Adipose tissue (tissue), 3 donors: ENCODE data around the gene GGT6. TPM values are rescaled to one million over a fixed set of nuclear protein-coding genes. Genes with fewer than 3 reads are reported as not detected.

ENCODE experiments used
- H3K27ac ChIP-seq: one replicate; pipeline ENCODE4 v1.5.1; 2013; ENCODE audit warnings: low read depth, low read length
- WGBS, 3 donors: extraction: QIAGEN DNeasy Blood & Tissue Kit; methylation state at CpG; one replicate each; pipeline ENCODE4 v1.1.7; 2013; 5-methylcytosine and 5-hydroxymethylcytosine counted together
- polyA plus RNA-seq, 3 donors: library from polyadenylated mRNA; stranded (reverse); fragments of 200-250 nt; gene quantifications; one replicate each; pipeline ENCODE4 v1.2.3, GENCODE V29; 2013
- donor health status: healthy with polysubstance abuse.
- donor health status: Bipolar disorder and iron deficiency.
- donor health status: healthy.

Gene GGT6
- polyA plus RNA-seq, 3 donors, result 1.6 to 20.3 TPM; not detected in 1

DNA sequence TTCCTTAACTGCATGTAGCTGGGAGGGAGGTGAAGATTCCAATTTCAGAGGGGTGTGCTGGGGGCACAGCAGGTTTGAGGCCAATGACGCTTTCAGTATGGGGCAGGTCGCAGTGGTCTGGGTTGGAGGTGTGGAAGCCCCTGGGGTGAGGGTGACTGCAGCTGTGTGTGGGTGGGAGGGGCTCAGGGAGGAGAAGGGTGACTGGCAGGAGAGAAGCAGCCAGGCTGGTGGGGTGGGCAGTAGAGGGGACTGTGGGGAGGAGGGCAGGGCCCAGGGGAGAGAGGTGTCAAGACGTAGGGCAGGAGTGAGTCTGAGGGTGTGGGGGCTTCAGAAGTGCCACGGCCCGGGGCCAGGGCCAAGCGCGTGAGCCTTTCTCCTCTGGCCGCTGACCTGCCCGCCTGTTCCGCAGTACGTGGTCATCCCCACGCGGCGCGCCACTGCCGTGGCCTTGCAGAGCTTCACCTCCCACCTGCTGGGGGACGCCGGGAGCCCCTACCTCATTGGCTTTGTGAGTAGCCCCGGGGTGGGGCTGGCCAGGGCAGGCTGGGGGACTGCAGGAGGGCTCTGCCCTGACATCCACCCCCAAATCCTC lies 24.6 kb downstream of the GGT6 start:
- no peak overlapping the region for H3K27ac ChIP-seq
- 67 to 85% (median 76%) methylated on average over 18 to 19 of the region's 19 CpGs for WGBS, 3 donors

- 76 to 86% (median 84%) methylated on average over 27 of the region's 27 CpGs for WGBS, 3 donors
- no peak overlapping the region for H3K27ac ChIP-seq
These were observed 25.3 kb downstream of the GGT6 start for GRCh38 chr17:4534928-4535666.

DNA sequence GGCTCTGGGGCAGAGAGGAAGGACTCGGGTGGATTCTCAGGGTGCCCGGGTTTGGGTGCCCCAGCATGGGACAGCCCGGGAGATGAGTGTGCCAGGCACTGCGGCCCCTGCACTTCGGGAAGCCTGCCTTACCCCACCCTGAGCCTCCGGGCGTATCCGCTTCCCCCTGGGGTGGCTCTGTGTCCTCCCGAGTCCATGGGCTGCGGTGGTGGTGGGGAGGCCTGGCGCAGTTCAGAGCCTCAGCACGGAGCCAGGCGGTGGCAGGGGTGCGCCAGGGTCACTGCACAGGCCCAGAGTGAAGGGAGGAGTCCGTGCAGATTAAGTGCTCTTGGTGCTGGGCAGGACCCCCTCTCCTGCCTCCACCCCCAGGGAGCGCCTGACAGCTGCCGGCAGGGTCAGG lies 25.9 kb downstream of the GGT6 start:
- H3K27ac ChIP-seq, result no peak overlapping the region

GRCh38 chr17:4533523-4534504 lies 26.6 kb downstream of the GGT6 start:
- WGBS, 3 donors, result 55 to 67% (median 62%) methylated on average over 19 to 23 of the region's 23 CpGs
- H3K27ac ChIP-seq, result no peak overlapping the region

More for the DNA sequence above, 25.9 kb downstream of the GGT6 start:
- WGBS, 3 donors, result 64 to 70% (median 69%) methylated on average over 16 to 17 of the region's 17 CpGs

DNA sequence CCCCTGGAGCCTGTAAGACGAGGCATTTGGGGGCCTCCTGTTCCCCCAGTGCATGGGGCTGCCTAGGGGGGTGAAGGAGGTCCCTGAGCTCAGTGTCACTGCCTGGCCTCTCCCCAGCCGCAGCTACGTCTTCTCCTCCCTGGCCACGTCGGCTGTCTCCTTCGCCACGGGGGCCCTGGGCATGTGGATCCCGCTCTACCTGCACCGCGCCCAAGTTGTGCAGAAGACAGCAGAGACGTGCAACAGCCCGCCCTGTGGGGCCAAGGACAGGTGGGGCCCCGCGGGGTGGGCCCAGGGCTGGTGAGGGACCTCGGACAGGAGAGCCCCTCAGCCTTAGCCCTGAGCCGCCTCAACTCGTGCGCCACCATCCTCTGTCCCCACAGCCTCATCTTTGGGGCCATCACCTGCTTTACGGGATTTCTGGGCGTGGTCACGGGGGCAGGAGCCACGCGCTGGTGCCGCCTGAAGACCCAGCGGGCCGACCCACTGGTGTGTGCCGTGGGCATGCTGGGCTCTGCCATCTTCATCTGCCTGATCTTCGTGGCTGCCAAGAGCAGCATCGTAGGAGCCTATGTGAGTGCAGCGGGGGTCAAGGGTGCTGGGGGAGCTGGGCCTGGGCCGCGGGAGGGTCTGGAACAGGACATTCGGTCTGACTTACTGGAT lies 27.4 kb downstream of the GGT6 start:
- 88 to 91% (median 91%) methylated on average over 32 to 33 of the region's 33 CpGs for WGBS, 3 donors
- H3K27ac ChIP-seq, result no peak overlapping the region

DNA sequence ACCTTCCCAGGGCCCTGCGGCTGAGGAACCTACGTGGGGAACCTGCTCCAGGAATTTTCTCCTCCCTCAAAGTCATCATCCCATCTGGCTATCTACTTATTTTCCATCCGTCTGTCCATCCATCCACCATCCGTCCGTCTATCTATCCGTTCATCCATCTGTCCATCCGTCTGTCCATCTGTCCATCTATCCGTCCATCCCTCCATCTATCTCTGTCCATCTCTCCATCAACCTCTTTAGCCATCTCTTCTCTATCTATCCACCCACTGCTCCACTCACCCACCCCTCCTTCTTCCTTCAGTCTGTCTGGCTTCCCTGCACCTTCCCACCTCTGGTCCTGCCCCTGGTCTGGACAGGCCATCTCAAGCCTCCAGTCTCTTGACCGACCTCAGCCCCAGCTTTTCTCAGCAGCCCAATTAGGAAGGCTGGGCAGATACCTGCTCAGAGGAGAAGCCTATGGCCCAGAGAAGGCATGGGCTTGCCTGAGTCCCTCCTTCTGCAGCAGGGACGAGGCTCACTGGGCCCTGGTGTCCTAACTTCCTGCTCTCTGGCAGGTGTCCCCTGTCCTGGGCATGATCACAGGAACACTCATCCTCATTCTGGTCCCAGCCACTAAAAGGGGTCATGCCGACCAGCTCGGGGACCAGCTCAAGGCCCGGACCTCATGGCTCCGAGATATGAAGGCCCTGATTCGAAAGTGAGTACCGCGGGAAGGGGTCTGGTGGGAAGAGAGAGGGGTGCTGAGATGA lies 28.2 kb downstream of the GGT6 start:
- WGBS, 3 donors, result 87 to 90% (median 90%) methylated on average over 17 of the region's 17 CpGs
- H3K27ac ChIP-seq, result no peak overlapping the region

DNA sequence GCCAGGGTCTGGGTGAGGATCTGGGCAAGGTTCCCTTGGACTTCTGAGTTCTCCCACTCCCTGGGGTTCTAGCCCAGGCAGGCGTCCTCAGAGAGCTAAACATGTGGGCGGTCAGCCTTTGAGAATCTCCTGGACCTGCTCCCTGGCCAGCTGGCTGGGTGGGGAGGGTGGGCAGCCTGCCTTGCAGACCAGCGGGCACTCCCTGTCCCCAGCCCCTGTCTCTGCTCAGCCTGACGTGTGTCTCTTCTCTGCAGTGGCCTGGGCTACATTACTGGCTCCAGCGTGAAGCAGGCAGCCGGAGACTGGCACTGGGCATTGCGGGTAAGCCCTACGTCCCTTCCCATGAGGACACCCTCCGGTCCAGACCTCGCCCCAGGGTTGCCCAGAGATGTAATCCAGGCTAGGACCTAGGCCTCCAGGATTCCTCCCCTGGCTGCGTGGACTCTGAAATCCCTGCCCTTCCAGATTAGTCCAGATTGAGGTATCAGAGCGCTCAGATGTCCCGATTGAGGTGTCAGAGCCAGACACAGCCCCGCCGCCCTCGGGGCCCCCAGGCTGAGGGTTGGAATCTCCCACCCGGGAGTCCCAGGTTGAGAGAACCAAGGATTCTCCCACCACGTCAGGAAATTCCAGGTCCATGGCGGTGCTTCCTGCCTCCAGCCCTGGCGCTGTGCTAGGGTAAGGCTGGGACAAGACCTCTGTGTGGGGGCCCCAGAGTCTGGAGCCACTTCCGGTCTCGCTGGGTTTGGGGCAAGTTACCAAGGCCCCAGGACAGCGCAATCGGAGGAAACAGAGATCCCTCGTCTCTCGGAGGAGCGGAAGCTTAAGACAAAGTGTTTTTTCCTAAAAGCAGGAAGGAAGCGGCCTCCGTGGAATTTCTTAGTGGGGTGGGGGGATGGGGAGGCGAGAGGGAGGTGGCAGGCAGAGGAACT lies 29.3 kb downstream of the GGT6 start:
- no peak overlapping the region for H3K27ac ChIP-seq
- WGBS, 3 donors, result 49 to 79% (median 59%) methylated on average over 30 of the region's 30 CpGs

DNA sequence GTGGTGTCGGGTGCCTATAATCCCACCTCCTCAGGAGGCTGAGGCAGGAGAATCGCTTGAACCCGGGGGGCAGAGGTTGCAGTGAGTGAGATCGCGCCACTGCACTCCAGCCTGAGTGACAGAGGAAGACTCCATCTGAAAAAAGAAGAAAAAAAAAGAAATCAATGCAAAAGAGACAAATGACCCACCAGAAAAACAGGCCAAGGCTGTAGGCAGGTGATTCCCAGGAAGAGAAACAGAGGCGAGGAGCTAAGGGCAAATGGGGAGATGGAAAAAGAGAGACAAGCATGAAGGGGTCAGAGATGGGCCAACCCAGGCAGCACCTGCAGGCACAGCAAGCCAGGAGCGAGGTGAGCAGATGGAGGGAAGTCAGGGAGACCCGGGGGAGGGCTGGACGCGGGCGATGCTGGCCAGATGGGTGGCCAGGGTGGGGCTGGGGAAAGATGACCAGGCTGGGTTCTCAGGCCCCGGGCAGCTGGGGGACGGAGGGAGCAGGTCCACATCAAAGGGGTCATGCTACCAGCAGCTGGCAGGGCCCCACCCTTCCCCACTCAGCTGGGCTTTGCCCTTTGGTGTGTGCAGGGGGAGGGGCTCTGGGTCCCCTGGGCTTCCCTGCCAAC lies 30.7 kb downstream of the GGT6 start:
- 81 to 88% (median 85%) methylated on average over 13 of the region's 13 CpGs for WGBS, 3 donors
- H3K27ac ChIP-seq, result no peak overlapping the region

DNA sequence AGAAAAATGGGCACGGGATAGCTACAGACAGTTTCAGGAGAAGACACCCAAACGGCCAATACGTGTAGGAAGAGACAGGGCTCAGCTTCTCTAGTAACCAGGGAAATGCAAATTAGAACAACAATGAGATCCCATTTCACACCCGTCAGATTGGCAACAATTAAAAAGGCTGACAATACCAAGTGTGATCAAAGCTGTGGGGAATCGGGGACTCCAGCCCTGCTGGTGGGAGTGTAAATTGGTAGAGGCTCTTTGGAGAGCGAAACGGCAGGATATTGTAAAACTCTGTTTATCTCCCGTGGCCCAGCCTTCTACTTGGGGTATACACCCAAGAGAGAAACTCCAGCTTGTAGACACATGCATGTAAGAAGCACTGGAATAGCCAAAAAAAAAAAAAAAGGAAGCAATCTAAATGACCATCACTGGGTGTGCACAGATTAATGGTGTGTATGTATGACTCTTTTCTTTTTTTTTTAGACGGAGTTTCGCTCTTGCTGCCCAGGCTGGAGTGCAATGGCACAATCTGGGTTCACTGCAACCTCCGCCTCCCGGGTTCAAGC lies 32.7 kb downstream of the GGT6 start:
- 54 to 78% (median 61%) methylated on average over 12 of the region's 12 CpGs for WGBS, 3 donors
- H3K27ac ChIP-seq, result no peak overlapping the region

GRCh38 chr17:4527134-4527533 lies 33.2 kb downstream of the GGT6 start:
- WGBS, 3 donors, result 35 to 93% (median 50%) methylated on average over 1 of the region's 1 CpG
- H3K27ac ChIP-seq, result no peak overlapping the region

DNA sequence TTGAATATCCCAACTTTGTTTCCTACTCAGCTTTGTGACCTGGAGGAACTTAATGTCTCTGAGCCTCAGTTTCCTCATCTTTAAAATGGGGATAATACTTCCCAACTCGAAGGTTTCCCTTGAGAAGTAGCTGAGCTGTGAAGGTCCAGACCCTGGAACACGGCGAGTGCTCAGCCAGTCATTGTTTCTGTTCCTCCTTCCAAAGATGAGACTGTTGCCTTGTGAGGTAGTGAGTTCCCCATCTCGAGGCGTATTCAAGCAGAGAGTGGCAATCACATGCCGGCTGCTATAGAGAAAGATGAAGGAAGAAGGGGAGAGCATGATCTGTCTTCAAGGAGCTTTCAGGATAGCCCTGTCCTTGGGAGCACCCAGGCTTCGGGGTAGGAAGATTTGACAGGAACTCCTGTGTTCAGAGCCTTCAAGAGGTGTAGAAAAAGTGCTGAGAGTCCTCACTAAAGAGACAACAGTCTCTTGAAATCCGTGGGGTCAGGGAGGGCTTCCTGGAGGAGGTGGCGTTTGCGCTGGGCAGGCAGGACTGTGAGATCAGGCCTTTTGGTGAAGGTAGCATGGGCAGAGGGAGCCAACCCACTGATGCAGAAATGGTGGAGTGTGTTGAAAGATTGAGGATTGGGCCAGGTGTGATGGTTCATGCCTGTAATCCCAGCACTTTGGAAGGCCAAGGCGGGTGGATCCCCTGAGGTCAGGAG lies 34.5 kb downstream of the GGT6 start:
- whole genome bisulfite sequencing, 3 donors, result 81 to 88% (median 87%) methylated on average over 11 of the region's 11 CpGs
- H3K27ac ChIP-seq, result no peak overlapping the region

DNA sequence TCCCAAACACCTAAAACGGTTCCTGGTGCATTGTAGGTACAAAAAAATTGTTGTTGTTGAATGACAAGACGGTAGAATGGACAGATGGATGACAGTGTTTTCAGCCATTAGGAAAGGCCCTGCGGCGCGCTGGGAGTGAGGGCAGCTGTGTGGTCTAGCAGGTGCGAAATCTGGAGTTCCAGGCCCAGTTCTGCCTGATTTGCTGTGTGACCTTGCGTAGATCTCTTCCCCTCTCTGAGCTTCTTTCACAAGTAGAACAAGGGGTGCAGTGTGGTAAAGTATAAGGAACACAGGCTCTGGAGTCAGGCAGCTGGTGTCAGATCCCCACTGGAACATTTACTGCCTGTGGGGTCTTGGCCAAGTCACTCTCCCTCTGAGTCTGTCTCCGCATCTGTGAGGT lies 36.4 kb downstream of the GGT6 start:
- H3K27ac ChIP-seq, result no peak overlapping the region
- WGBS, 3 donors, result 83 to 95% (median 84%) methylated on average over 8 of the region's 8 CpGs

GRCh38 chr17:4522661-4523060 lies 37.7 kb downstream of the GGT6 start:
- no peak overlapping the region for H3K27ac ChIP-seq
- WGBS, 3 donors, result 74 to 82% (median 81%) methylated on average over 6 of the region's 6 CpGs

GRCh38 chr17:4520894-4521600 lies 39.3 kb downstream of the GGT6 start:
- 70 to 85% (median 80%) methylated on average over 8 of the region's 8 CpGs for WGBS, 3 donors

More at GRCh38 chr17:4520894-4521600, 39.3 kb downstream of the GGT6 start:
- no peak overlapping the region for H3K27ac ChIP-seq
